Loucy (cell line): Measurements from ENCODE around the gene ADCY6.

ENCODE experiments used
- H2AFZ ChIP-seq: fragments of 200-600 bp; sonication (generic); 2 replicates; pipeline ENCODE4 v1.6.0; 2016; ENCODE audit warnings: antibody characterized with exemption, mild to moderate bottlenecking, low read length, moderate library complexity
- H3F3A ChIP-seq: fragments of 200-600 bp; 2 replicates; pipeline ENCODE4 v1.6.0; 2016; ENCODE audit warnings: antibody characterized with exemption, low read depth, mild to moderate bottlenecking
- H3K27me3 ChIP-seq: fragments of 200-600 bp; sonication (generic); 2 replicates; pipeline ENCODE4 v1.6.1; 2014; ENCODE audit warnings: low read length, mild to moderate bottlenecking; ENCODE audit not compliant: insufficient read depth, poor library complexity, severe bottlenecking
- H3K36me3 ChIP-seq: fragments of 200-600 bp; sonication (generic); 2 replicates; pipeline ENCODE4 v1.6.1; 2016; ENCODE audit warnings: low read length; ENCODE audit not compliant: insufficient read depth
- H3K4me1 ChIP-seq: fragments of 200-600 bp; sonication (generic); 2 replicates; pipeline ENCODE4 v1.5.1; 2014; ENCODE audit warnings: low read length, mild to moderate bottlenecking; ENCODE audit not compliant: insufficient read depth, poor library complexity, severe bottlenecking
- H3K4me2 ChIP-seq: fragments of 200-600 bp; sonication (generic); 2 replicates; pipeline ENCODE4 v1.6.0; 2014; ENCODE audit warnings: antibody characterized with exemption, low read length, low read depth, mild to moderate bottlenecking; ENCODE audit not compliant: poor library complexity, severe bottlenecking
- H3K4me3 ChIP-seq: fragments of 200-600 bp; sonication (generic); 2 replicates; pipeline ENCODE4 v1.5.1; 2014; ENCODE audit warnings: low read length, mild to moderate bottlenecking, mixed read lengths; ENCODE audit not compliant: poor library complexity, severe bottlenecking
- H3K79me2 ChIP-seq: fragments of 200-600 bp; sonication (generic); 2 replicates; pipeline ENCODE4 v1.6.1; 2014; ENCODE audit warnings: low read length; ENCODE audit not compliant: insufficient read depth
- H3K9ac ChIP-seq: fragments of 200-600 bp; sonication (generic); 2 replicates; pipeline ENCODE4 v1.6.0; 2014; ENCODE audit warnings: mild to moderate bottlenecking, low read depth, low read length, moderate library complexity; ENCODE audit not compliant: poor library complexity, severe bottlenecking
- H3K9me2 ChIP-seq: fragments of 200-600 bp; sonication (generic); replicated peaks from 2 replicates; pipeline ENCODE4 v1.6.1; 2016; ENCODE audit warnings: low read depth, low read length, mixed read lengths
- H3K9me3 ChIP-seq: fragments of 200-600 bp; sonication (generic); 2 replicates; pipeline ENCODE4 v1.6.1; 2014; ENCODE audit warnings: mild to moderate bottlenecking, antibody characterized with exemption, low read length, low read depth; ENCODE audit not compliant: insufficient read depth
- H4K20me1 ChIP-seq: fragments of 200-600 bp; sonication (generic); 2 replicates; pipeline ENCODE4 v1.6.0; 2014; ENCODE audit warnings: antibody characterized with exemption, low read length, mild to moderate bottlenecking; ENCODE audit not compliant: insufficient read depth, poor library complexity, severe bottlenecking
- EZH2phosphoT487 ChIP-seq: fragments of 200-600 bp; IDR thresholded peaks from 2 replicates; pipeline ENCODE4 v1.6.1; 2018; ENCODE audit warnings: antibody characterized with exemption, mild to moderate bottlenecking, moderate library complexity, borderline replicate concordance
- TF ChIP-seq, protein P1 (sequence below): fragments of 200-600 bp; sonication (generic); conservative IDR thresholded peaks from 2 replicates; pipeline ENCODE4 v1.5.1; 2014; ENCODE audit warnings: mild to moderate bottlenecking, antibody characterized with exemption, low read length

The ADCY6 gene

GRCh38 chr12:48780381-48781025 lies 8.4 kb downstream of the ADCY6 start:
- Histone ChIP-seq H3F3A (no peaks in the 10 kb centered on the region), H3K79me2 (peaks cover under 1% of the 10 kb centered on the region; the same call in 1 of the 2 replicates), H2AFZ (no peak overlapping the region), H3K9me2 (no peaks in the 10 kb centered on the region), H4K20me1 (no peaks in the 10 kb centered on the region), H3K4me3 (no peak overlapping the region), H3K9ac (peak overlapping the region; percentile 40), H3K4me2 (peak overlapping the region; percentile 45), H3K9me3 (no peaks in the 10 kb centered on the region), H3K36me3 (peaks cover under 1% of the 10 kb centered on the region; the same call in 1 of the 2 replicates), H3K27me3 (no peaks in the 10 kb centered on the region), H3K4me1 (peaks cover 24% of the 10 kb centered on the region)
- TF ChIP-seq, protein P1, sequence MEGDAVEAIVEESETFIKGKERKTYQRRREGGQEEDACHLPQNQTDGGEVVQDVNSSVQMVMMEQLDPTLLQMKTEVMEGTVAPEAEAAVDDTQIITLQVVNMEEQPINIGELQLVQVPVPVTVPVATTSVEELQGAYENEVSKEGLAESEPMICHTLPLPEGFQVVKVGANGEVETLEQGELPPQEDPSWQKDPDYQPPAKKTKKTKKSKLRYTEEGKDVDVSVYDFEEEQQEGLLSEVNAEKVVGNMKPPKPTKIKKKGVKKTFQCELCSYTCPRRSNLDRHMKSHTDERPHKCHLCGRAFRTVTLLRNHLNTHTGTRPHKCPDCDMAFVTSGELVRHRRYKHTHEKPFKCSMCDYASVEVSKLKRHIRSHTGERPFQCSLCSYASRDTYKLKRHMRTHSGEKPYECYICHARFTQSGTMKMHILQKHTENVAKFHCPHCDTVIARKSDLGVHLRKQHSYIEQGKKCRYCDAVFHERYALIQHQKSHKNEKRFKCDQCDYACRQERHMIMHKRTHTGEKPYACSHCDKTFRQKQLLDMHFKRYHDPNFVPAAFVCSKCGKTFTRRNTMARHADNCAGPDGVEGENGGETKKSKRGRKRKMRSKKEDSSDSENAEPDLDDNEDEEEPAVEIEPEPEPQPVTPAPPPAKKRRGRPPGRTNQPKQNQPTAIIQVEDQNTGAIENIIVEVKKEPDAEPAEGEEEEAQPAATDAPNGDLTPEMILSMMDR: no peak
- no peak for TF ChIP-seq EZH2phosphoT487

DNA sequence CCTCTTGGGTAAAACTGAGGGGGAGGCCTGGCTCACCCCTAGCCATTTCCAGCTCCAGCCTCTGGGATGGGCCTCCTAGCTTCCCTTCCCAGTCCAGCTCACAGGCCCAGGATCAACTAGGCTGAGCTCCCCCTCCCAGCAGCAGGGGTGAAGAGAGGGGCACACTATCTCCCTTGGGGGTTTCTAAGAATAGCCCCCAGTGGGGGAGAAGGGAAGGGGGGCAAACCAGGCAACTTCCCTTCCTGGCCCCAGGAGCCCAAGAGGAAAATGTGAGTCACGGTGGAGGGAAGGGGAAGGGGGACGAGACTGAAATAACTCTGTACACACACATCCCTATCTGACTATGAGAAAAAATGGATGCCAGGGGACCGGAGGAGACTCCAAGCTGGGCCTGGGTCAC lies 9.0 kb downstream of the ADCY6 start:
- Histone ChIP-seq H3K36me3 (peaks cover 7% of the 10 kb centered on the region; the same call in 1 of the 2 replicates), H3K9me3 (no peaks in the 10 kb centered on the region), H3K4me3 (no peak overlapping the region), H3K4me1 (peaks cover 24% of the 10 kb centered on the region), H3K79me2 (no peaks in the 10 kb centered on the region), H2AFZ (no peak overlapping the region), H3K4me2 (peak overlapping the region; percentile 45), H4K20me1 (no peaks in the 10 kb centered on the region), H3K9me2 (no peaks in the 10 kb centered on the region), H3F3A (no peaks in the 10 kb centered on the region), H3K27me3 (no peaks in the 10 kb centered on the region), H3K9ac (peak overlapping the region; percentile 40)
- TF ChIP-seq, protein P1: no peak
- TF ChIP-seq EZH2phosphoT487: no peak

GRCh38 chr12:48777501-48778400 lies 11.1 kb downstream of the ADCY6 start:
- H3K4me3 ChIP-seq: no peak overlapping the region
- peaks cover 24% of the 10 kb centered on the region for H3K4me1 ChIP-seq

More at GRCh38 chr12:48777501-48778400, 11.1 kb downstream of the ADCY6 start:
- Histone ChIP-seq H3K9ac (no peak overlapping the region), H3F3A (no peaks in the 10 kb centered on the region), H3K9me2 (no peaks in the 10 kb centered on the region), H2AFZ (no peak overlapping the region), H4K20me1 (no peaks in the 10 kb centered on the region), H3K27me3 (no peaks in the 10 kb centered on the region), H3K9me3 (no peaks in the 10 kb centered on the region), H3K36me3 (peaks cover 24% of the 10 kb centered on the region; the same call in 1 of the 2 replicates), H3K79me2 (no peaks in the 10 kb centered on the region), H3K4me2 (no peak overlapping the region)
- no peak for TF ChIP-seq EZH2phosphoT487
- TF ChIP-seq, protein P1: no peak
